GM19452 (cell line): ENCODE data around the gene HIF1AN.
"Not testable (repeated sequence)": the region's sequence is repeated elsewhere in the genome, so short reads cannot be mapped to it uniquely, and the experiment has no call there.

Experiments
- ATAC-seq: cut with Tn5 transposase; IDR thresholded peaks from one replicate; pipeline ENCODE4 v1.9.1; 2021; ENCODE audit not compliant: unreplicated experiment

Gene HIF1AN

DNA sequence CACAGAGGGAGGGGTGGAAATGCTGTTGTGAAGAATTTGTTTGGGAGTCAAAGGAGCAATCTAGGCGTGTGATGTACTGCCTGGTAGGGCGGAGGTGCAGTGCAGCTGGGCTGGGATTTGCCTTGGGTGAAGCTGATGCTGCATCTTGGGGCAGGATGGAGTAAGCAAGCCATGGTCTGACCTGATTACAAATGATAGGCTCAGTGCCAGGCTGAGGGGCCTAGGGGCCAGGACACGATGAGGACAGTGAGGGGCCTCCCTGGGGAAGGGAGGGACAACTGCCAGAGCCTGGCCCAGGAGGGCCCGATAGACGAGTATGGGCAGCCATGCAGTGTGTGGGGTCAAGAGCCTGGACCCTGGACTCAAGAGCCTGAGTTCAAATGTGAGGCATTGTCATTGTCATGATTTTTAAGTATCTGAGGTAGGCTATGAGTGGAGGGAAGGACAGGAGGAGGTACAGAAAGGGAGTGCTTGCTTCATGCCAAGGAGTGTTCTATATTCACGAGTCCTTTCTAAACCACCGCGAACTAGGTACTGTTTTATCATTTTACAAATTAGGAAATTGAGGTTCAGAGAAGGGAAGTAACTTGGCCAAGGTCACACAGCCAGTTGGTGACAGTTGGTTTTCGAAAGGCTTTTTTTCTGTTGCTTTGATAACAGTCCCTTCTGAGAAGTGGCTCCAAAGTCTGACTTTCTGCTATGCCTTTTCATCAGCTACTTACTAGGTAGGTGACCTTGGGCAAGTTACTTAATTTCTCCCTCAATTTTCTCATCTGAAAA is 29.7 kb downstream of the HIF1AN start:
- ATAC-seq, result no peak

DNA sequence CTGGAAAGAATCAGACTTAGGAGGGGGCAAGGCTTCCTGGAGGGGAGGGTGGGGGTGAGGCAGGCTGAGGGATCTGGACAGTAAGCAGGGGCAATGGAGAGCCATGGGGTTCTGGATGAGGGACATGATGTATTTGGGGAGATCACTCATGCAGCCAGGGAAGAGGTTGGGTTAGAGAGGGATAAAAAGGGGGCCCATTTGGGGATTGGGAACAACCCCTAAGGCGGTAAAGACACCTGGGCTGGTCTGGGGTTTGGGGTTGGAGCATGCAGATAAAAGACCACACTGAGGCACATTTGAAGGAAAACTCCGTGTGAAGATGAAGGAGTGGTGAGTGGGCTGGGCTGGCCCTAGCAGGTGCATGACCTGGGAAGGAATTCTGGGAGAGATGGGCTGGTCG is 30.8 kb downstream of the HIF1AN start:
- ATAC-seq, result no peak

GRCh38 chr10:100567249-100567648 is 31.5 kb downstream of the HIF1AN start:
- no peak for ATAC-seq

DNA sequence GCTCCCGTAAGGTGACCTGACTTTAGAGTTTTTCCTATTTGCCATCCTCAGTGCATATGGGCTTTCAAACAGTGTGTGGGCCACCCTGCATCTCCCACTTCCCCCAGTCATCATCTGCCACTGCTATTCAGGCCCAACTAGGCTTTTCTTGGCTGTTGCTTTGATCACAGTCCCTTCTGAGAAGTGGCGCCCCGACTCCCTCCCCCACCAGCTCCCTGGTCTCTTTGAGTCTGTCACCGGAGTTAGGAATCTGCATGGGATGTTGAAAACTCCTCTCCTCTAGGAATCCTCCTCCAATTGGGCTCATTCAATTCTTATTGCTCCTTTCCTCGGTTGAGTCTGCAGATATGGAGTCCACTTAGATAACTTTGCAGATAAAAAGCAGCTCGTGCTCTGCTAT is 32.1 kb downstream of the HIF1AN start:
- no peak for ATAC-seq

DNA sequence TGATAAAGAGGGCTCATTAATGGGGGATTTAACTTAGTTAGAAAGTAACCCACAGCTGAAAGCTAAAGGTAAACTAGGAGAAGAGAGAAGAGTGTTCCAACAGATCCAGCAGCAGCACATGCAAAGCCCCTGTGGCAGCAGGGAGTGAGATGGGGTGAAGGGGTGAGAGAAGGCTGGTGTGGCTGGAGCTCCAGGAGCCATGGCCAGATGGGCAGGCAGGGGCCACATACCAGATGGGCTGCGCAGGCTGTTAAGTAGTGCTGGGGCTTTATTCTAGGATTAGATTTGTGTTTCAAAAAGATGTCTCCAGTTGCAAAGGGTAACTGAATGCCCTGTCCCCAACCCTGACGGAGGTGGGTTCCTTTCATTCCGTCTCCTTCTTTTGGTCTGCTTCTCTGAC is 33.2 kb downstream of the HIF1AN start:
- ATAC-seq, result no peak

GRCh38 chr10:100569687-100570481 is 34.1 kb downstream of the HIF1AN start:
- no peak for ATAC-seq

DNA sequence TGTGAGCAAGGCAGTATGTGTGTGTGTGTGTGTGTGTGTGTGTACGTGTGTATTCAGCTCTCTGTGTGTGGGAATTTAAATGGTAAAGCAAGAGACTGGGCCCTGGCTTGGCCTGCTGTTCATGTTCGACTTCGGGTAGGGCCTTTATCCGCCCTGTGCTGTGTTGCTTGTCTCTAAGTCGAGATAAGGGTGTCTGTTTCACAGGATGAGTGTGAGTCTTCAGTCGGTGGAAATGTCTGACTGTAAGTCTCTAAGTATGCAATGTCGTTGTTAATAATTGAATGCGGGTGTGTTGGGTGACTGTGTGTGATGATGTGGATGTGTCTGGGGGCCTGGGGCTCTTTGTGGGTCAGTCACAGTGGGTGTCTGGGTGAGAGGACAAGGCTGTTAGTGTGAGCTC is 34.8 kb downstream of the HIF1AN start:
- no peak for ATAC-seq

- ATAC-seq, result no peak
Measured at GRCh38 chr10:100571084-100571856, 35.5 kb downstream of the HIF1AN start.

DNA sequence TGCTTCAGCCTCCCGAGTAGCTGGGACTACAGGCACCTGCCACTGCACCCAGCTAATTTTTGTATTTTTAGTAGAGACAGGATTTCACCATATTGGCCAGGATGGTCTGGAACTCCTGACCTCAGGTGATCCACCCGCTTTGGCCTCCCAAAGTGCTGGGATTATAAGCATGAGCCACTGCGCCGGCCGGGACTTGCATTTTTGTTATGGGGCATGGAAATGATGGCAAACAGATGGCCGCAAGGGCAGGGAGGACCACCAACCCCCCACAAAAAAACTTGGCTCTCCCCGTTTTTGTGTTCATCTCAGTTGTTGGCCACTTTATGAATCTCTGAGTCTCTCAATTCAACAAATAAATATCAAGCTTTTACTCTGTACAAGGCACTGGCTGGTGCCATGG is 39.4 kb downstream of the HIF1AN start:
- ATAC-seq, result not testable (repeated sequence)

- ATAC-seq, result no peak
Measured at GRCh38 chr10:100575585-100576281, 40.0 kb downstream of the HIF1AN start.

GRCh38 chr10:100576282-100576635 is 40.5 kb downstream of the HIF1AN start:
- ATAC-seq, result no peak

GRCh38 chr10:100579261-100580090 is 43.7 kb downstream of the HIF1AN start:
- ATAC-seq, result no peak

DNA sequence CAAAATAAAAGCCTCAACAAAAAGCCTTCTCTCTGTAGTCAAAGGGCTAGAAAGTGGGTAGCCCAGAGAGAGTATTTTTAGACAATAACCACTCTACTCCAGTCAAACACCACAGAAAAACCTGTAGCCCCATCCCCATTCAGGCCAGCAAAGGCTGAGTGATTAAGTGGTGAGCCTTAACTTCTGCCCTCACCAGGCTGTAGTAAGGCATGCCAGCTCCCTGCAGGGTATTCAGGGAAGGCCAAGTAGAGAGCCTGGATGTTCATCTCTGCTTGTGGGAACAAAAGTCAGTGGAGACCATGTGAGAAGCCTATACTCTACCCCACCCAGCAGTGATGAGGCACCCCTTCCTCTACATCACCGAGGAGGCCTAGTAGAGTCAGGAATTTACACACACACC is 51.2 kb downstream of the HIF1AN start:
- ATAC-seq, result no peak

- ATAC-seq, result no peak
Measured at GRCh38 chr10:100598166-100598565, 62.4 kb downstream of the HIF1AN start.

DNA sequence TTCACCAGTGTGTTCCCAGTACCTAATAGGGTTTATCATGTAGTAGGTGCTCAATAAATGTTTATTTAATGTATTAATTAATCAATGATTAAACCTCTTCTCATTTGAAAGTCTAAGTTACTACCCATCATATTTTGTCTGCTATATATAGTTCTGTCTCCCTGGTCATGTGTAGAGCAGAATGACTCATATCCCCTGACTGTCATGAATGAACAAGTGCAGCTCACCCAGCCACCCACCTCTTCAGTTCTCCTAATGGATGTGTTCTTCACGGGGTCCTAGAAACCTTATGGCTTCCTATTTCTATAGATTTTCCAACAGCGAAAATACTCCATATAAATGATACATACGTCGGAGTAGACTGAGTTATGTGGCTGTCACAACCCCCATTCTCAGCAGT is 64.5 kb downstream of the HIF1AN start:
- ATAC-seq, result no peak

- ATAC-seq, result no peak
Measured at GRCh38 chr10:100607439-100607838, 71.7 kb downstream of the HIF1AN start.
